HCT116 (cell line): Measurements from ENCODE around the gene RGS7. TPM values are rescaled to one million over a fixed set of nuclear protein-coding genes. Genes with fewer than 3 reads are reported as not detected.

Experiments
- ATAC-seq: fragments of 200-7000 bp; cut with Tn5 transposase; 2 replicates; pipeline ENCODE4 v1.9.1; 2020; ENCODE audit warnings: mild to moderate bottlenecking, moderate library complexity
- BruUV-seq: library from RNA; stranded (reverse); fragments of 400-500 nt; replicated peaks from 2 replicates; lab custom pipeline; 2021; lab: Mats Ljungman, UMichigan
- CTCF ChIA-PET: fragments of 300-600 bp; sonication (Branson Sonifier 250); formaldehyde crosslinking; loops from one replicate; lab custom pipeline; 2021; ENCODE audit warnings: antibody characterized with exemption; lab: Charles Lee
- POLR2A ChIA-PET: fragments of 300-600, 350-600 bp; sonication (Branson Sonifier 250); formaldehyde crosslinking; loops from one replicate; lab custom pipeline; 2021; ENCODE audit warnings: antibody characterized with exemption; lab: Charles Lee
- RAD21 ChIA-PET, 2 experiments: fragments of 300-600 bp; sonication (Branson Sonifier 250); formaldehyde crosslinking; loops; one replicate each; lab custom pipeline; 2023; ENCODE audit warnings: low total read pairs in 2 of 2; ENCODE audit not compliant: uncharacterized antibody in 2 of 2, unreplicated experiment in 2 of 2, low non-redundant PET in 1 of 2; lab: Charles Lee
- DNase-seq: peaks from one replicate; pipeline ENCODE4 v3.0.0-alpha.2; 2010; ENCODE audit warnings: low read depth, low spot score
- H2AFZ ChIP-seq: fragments of 200-600 bp; shearing (Covaris generic), sonication (generic); 2 replicates; pipeline ENCODE4 v1.6.1; 2017; ENCODE audit warnings: low read depth, mixed run types, mixed read lengths, antibody characterized with exemption, low read length; ENCODE audit not compliant: poor library complexity, severe bottlenecking
- H3K27ac ChIP-seq: 2 replicates; pipeline ENCODE4 v1.5.1; 2012; ENCODE audit warnings: low read depth, low read length
- H3K27me3 ChIP-seq: fragments of 200-600 bp; sonication (generic); 2 replicates; pipeline ENCODE4 v1.6.1; 2016; ENCODE audit warnings: mixed run types, low read length, mixed read lengths; ENCODE audit not compliant: insufficient read depth
- H3K36me3 ChIP-seq, 2 experiments: fragments of 200-500 bp in 1 of 2; fragments of 200-600 bp in 1 of 2; sonication (Bioruptor generic) in 1 of 2; sonication (generic) in 1 of 2; 2 replicates each; pipeline versions ENCODE4 v1.5.1 to v1.6.1; 2014 to 2016; ENCODE audit warnings: low read length in 2 of 2, inconsistent platforms in 1 of 2, mixed read lengths in 1 of 2, mixed run types in 1 of 2; ENCODE audit not compliant: insufficient read depth in 2 of 2, control insufficient read depth in 1 of 2
- H3K4me1 ChIP-seq, 2 experiments: fragments of 200-600 bp in 1 of 2; sonication (generic) in 1 of 2; 2 replicates each; pipeline versions ENCODE4 v1.5.1 to v1.6.1; 2012 to 2017; ENCODE audit warnings: low read length in 2 of 2, inconsistent platforms in 1 of 2, mild to moderate bottlenecking in 1 of 2, mixed read lengths in 1 of 2, mixed run types in 1 of 2, moderate library complexity in 1 of 2; ENCODE audit not compliant: insufficient read depth in 2 of 2, control insufficient read depth in 1 of 2
- H3K4me2 ChIP-seq: fragments of 200-600 bp; sonication (generic); 2 replicates; pipeline ENCODE4 v1.6.1; 2017; ENCODE audit warnings: mixed run types, low read length, mixed read lengths
- H3K4me3 ChIP-seq, 2 experiments: fragments of 200-600 bp in 1 of 2; sonication (generic) in 1 of 2; replicated peaks in 1 of 2; 2 replicates each; pipeline ENCODE4 v1.5.1; 2011 to 2016; ENCODE audit warnings: low read length in 2 of 2, control low read depth in 1 of 2, low read depth in 1 of 2, mild to moderate bottlenecking in 1 of 2, mixed read lengths in 1 of 2, mixed run types in 1 of 2
- H3K79me2 ChIP-seq: fragments of 200-600 bp; sonication (generic); 2 replicates; pipeline ENCODE4 v1.6.1; 2017; ENCODE audit warnings: mild to moderate bottlenecking, mixed run types, low read length, moderate library complexity, mixed read lengths; ENCODE audit not compliant: insufficient read depth
- H3K9ac ChIP-seq: fragments of 200-600 bp; sonication (generic); 2 replicates; pipeline ENCODE4 v1.6.1; 2016; ENCODE audit warnings: low read length, mixed read lengths
- H3K9me2 ChIP-seq: fragments of 200-600 bp; sonication (generic), shearing (Covaris generic); 2 replicates; pipeline ENCODE4 v1.6.1; 2017; ENCODE audit warnings: mixed run types, mild to moderate bottlenecking, moderate library complexity; ENCODE audit not compliant: insufficient read depth
- H3K9me3 ChIP-seq, 2 experiments: fragments of 200-500 bp in 1 of 2; fragments of 200-600 bp in 1 of 2; sonication (Bioruptor generic) in 1 of 2; sonication (generic) in 1 of 2; 2 replicates each; pipeline ENCODE4 v1.6.1; 2014 to 2017; ENCODE audit warnings: low read length in 2 of 2, mixed read lengths in 2 of 2, inconsistent platforms in 1 of 2, low read depth in 1 of 2, mild to moderate bottlenecking in 1 of 2, mixed run types in 1 of 2, moderate library complexity in 1 of 2; ENCODE audit not compliant: control insufficient read depth in 1 of 2, insufficient read depth in 1 of 2
- H4K20me1 ChIP-seq: fragments of 200-600 bp; sonication (generic), shearing (Covaris generic); 2 replicates; pipeline ENCODE4 v1.6.1; 2017; ENCODE audit warnings: mixed run types, mild to moderate bottlenecking, moderate library complexity; ENCODE audit not compliant: insufficient read depth
- ATF3 ChIP-seq: IDR thresholded peaks from 2 replicates; pipeline ENCODE4 v1.6.1; 2012
- CBX3 ChIP-seq: IDR thresholded peaks from 2 replicates; pipeline ENCODE4 v1.6.1; 2012; ENCODE audit warnings: low read depth
- ELF1 ChIP-seq: IDR thresholded peaks from 2 replicates; pipeline ENCODE4 v1.6.1; 2012; ENCODE audit warnings: low read depth, borderline replicate concordance
- FOSL1 ChIP-seq: IDR thresholded peaks from 2 replicates; pipeline ENCODE4 v1.6.1; 2012; ENCODE audit warnings: low read depth
- JUND ChIP-seq: IDR thresholded peaks from 2 replicates; pipeline ENCODE4 v1.6.1; 2012
- POLR2A ChIP-seq: IDR thresholded peaks from 2 replicates; pipeline ENCODE4 v1.7.0; 2011; ENCODE audit warnings: borderline replicate concordance; ENCODE audit not compliant: insufficient read depth, insufficient read length; ENCODE audit errors: extremely low read depth
- POLR2AphosphoS5 ChIP-seq: IDR thresholded peaks from 2 replicates; pipeline ENCODE4 v1.6.1; 2011; ENCODE audit warnings: mild to moderate bottlenecking, low read depth, low read length, moderate library complexity
- SIN3A ChIP-seq: IDR thresholded peaks from 2 replicates; pipeline ENCODE4 v1.6.1; 2012; ENCODE audit warnings: low read depth
- SP1 ChIP-seq: IDR thresholded peaks from 2 replicates; pipeline ENCODE4 v1.6.1; 2012; ENCODE audit warnings: low read depth
- SRF ChIP-seq: IDR thresholded peaks from 2 replicates; pipeline ENCODE4 v1.6.1; 2012; ENCODE audit warnings: low read depth
- TCF7L2 ChIP-seq: IDR thresholded peaks from 2 replicates; pipeline ENCODE4 v1.7.0; 2011; ENCODE audit warnings: borderline replicate concordance, inconsistent platforms; ENCODE audit not compliant: insufficient read depth, insufficient read length; ENCODE audit errors: extremely low read depth
- YY1 ChIP-seq: IDR thresholded peaks from 2 replicates; pipeline ENCODE4 v1.6.1; 2011; ENCODE audit warnings: low read length, low read depth, moderate library complexity, mild to moderate bottlenecking; ENCODE audit not compliant: insufficient replicate concordance; ENCODE audit errors: extremely low read depth
- ZFX ChIP-seq: fragments of 450-650 bp; IDR thresholded peaks from 2 replicates; pipeline ENCODE4 v1.6.1; 2017
- ZNF274 ChIP-seq: fragments of 200-500 bp; sonication (Bioruptor generic); IDR thresholded peaks from 2 replicates; pipeline ENCODE4 v1.6.1; 2014; ENCODE audit warnings: mild to moderate bottlenecking, low read depth, low read length, inconsistent platforms
- intact Hi-C: fragments of 100-400 bp; cut with micrococcal nuclease; formaldehyde crosslinking; loops from 2 replicates; pipeline ENCODE4 v1.10.0; 2022
- total RNA-seq: library from RNA; stranded (reverse); gene quantifications from one replicate; pipeline ENCODE4 v1.2.1, GENCODE V29; 2021; ENCODE audit not compliant: unreplicated experiment
- TF ChIP-seq, protein P1 (sequence below): IDR thresholded peaks from 2 replicates; pipeline ENCODE4 v1.6.1; 2012; ENCODE audit warnings: low read depth

Gene RGS7
- total RNA-seq, 1 experiment from 2014 or later: not detected

DNA sequence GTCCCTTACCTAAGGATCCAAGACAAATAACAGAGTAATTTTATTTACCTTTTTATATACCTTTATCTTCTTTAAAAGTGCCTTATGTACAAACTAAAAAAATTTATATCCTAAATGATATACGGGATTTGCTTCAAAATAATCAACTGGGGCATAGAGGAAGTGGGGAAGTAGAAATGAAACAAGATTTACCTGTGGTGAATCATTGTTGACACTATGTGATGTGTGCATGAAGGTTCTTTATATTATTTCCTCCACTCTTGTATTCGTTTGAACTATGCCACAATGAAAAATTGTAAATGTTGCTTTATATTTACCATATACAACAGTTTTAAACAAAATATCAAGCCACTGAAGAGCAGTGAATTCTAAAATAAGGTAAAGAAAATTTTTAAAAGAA lies 13.0 kb downstream of the RGS7 start:
- ChIA-PET POLR2A (no interaction called here), RAD21 (no interaction called here), CTCF (no interaction called here)
- no peaks in the 10 kb centered on the region for H4K20me1 ChIP-seq
- DNase-seq (no peak), ATAC-seq (no peak)
- no peaks in the 10 kb centered on the region for H3K27me3 ChIP-seq
- intact Hi-C loops: no loop called here
- no peaks in the 10 kb centered on the region for H3K9me2 ChIP-seq
- no peak overlapping the region for H3K4me2 ChIP-seq
- H3K9me3 ChIP-seq: no peaks in the 10 kb centered on the region
- H3K79me2 ChIP-seq: no peaks in the 10 kb centered on the region
- no peak for TF ChIP-seq FOSL1
- TF ChIP-seq ZFX: no peak
- TF ChIP-seq POLR2AphosphoS5: no peak
- TF ChIP-seq ELF1: no peak
- TF ChIP-seq ATF3: no peak
- no peak for TF ChIP-seq ZNF274
- TF ChIP-seq SP1: no peak
- no peak for TF ChIP-seq POLR2A
- no peak for TF ChIP-seq SRF
- no peak for TF ChIP-seq TCF7L2
- TF ChIP-seq YY1: no peak
- TF ChIP-seq JUND: no peak
- TF ChIP-seq, protein P1, sequence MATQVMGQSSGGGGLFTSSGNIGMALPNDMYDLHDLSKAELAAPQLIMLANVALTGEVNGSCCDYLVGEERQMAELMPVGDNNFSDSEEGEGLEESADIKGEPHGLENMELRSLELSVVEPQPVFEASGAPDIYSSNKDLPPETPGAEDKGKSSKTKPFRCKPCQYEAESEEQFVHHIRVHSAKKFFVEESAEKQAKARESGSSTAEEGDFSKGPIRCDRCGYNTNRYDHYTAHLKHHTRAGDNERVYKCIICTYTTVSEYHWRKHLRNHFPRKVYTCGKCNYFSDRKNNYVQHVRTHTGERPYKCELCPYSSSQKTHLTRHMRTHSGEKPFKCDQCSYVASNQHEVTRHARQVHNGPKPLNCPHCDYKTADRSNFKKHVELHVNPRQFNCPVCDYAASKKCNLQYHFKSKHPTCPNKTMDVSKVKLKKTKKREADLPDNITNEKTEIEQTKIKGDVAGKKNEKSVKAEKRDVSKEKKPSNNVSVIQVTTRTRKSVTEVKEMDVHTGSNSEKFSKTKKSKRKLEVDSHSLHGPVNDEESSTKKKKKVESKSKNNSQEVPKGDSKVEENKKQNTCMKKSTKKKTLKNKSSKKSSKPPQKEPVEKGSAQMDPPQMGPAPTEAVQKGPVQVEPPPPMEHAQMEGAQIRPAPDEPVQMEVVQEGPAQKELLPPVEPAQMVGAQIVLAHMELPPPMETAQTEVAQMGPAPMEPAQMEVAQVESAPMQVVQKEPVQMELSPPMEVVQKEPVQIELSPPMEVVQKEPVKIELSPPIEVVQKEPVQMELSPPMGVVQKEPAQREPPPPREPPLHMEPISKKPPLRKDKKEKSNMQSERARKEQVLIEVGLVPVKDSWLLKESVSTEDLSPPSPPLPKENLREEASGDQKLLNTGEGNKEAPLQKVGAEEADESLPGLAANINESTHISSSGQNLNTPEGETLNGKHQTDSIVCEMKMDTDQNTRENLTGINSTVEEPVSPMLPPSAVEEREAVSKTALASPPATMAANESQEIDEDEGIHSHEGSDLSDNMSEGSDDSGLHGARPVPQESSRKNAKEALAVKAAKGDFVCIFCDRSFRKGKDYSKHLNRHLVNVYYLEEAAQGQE: no peak
- no peak for TF ChIP-seq CBX3
- no peak for TF ChIP-seq SIN3A
- no peak overlapping the region for H3K9ac ChIP-seq
- no peaks in the 10 kb centered on the region for H3K36me3 ChIP-seq
- no peaks in the 10 kb centered on the region for H3K4me1 ChIP-seq
- no TSS peak for BruUV-seq
- no peak overlapping the region for H2AFZ ChIP-seq
- H3K4me3 ChIP-seq: no peak overlapping the region
- no peak overlapping the region for H3K27ac ChIP-seq
